ENCODE measurements around the gene SYT1. TPM values are rescaled to one million over a fixed set of nuclear protein-coding genes. Genes with fewer than 3 reads are reported as not detected.

Gene SYT1
- total RNA-seq, 1 donor from 2014 or later = 13.0 TPM

DNA sequence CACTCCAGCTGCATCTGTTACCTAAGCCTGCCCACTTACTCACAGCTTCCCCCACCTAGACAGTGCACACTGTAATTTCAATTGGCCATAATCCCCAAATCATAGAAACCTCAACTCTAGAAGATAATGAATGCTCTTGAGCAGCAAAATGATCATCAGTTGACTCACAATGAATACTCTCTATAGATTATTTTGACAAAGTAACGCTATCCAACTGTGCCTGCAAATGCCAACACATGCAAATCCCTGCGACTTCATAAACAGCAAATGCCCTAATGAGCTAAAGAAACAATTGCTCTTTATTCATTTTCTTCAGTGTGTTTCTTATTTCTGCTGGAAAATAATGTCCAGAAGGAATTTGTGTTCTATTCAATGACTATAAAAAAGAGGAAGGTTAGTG, 506.7 kb downstream of the SYT1 start:
- no peaks in the 10 kb centered on the region for H3K27me3 Mint-ChIP-seq (ENCODE audit: unreplicated experiment)
- H3K4me3 Mint-ChIP-seq (ENCODE audit: unreplicated experiment) = no peak overlapping the region
- no peaks in the 10 kb centered on the region for H3K9me3 Mint-ChIP-seq (ENCODE audit: unreplicated experiment)
- DNase-seq (ENCODE audit: low spot score) = no peak
- no peaks in the 10 kb centered on the region for H3K36me3 Mint-ChIP-seq (ENCODE audit: low read depth, unreplicated experiment)
- H3K27ac Mint-ChIP-seq (ENCODE audit: unreplicated experiment) = no peak overlapping the region
- H3K4me1 Mint-ChIP-seq (ENCODE audit: unreplicated experiment) = peaks cover 16% of the 10 kb centered on the region
- TF ChIP-seq, protein P1, sequence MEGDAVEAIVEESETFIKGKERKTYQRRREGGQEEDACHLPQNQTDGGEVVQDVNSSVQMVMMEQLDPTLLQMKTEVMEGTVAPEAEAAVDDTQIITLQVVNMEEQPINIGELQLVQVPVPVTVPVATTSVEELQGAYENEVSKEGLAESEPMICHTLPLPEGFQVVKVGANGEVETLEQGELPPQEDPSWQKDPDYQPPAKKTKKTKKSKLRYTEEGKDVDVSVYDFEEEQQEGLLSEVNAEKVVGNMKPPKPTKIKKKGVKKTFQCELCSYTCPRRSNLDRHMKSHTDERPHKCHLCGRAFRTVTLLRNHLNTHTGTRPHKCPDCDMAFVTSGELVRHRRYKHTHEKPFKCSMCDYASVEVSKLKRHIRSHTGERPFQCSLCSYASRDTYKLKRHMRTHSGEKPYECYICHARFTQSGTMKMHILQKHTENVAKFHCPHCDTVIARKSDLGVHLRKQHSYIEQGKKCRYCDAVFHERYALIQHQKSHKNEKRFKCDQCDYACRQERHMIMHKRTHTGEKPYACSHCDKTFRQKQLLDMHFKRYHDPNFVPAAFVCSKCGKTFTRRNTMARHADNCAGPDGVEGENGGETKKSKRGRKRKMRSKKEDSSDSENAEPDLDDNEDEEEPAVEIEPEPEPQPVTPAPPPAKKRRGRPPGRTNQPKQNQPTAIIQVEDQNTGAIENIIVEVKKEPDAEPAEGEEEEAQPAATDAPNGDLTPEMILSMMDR (IDR thresholded peaks at IDR 0.05; ENCODE audit: unreplicated experiment) = no peak

DNA sequence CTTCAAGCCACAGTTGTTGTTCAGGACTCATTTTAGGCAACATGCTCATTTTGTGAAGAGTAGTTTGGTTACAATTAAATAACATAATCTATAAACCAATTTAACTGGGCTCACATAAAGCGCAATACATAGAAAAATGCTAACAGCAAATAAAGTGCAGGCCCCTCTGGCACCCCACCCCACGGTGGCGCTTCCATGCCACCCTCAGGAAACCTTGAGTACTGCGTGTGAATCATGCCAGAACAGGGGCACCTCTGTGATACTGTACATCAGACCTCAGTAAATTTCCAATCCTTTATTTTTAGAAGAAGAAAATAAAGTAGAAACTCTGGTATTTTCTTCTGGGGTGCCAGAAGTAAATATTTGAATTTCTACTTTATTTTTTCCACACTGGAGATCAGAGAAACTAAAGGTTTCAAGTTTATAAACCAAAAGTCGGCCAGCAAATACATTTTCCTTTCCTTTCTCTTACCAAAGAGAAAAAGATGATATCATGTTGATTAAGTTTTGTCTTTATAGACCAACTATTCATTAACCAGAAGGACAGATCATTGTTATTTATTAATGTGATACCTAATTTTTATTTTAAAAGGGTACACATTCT, 509.4 kb downstream of the SYT1 start:
- peak; percentile 77 for DNase-seq (ENCODE audit: low spot score)
- no peaks in the 10 kb centered on the region for H3K36me3 Mint-ChIP-seq (ENCODE audit: low read depth, unreplicated experiment)
- H3K9me3 Mint-ChIP-seq (ENCODE audit: unreplicated experiment) = no peaks in the 10 kb centered on the region
- H3K4me3 Mint-ChIP-seq (ENCODE audit: unreplicated experiment) = no peak overlapping the region
- TF ChIP-seq, protein P1 (IDR thresholded peaks at IDR 0.05; ENCODE audit: unreplicated experiment) = peak; percentile 76
- no peak overlapping the region for H3K27ac Mint-ChIP-seq (ENCODE audit: unreplicated experiment)
- peaks cover 2% of the 10 kb centered on the region for H3K27me3 Mint-ChIP-seq (ENCODE audit: unreplicated experiment)
- peaks cover 16% of the 10 kb centered on the region for H3K4me1 Mint-ChIP-seq (ENCODE audit: unreplicated experiment)

DNA sequence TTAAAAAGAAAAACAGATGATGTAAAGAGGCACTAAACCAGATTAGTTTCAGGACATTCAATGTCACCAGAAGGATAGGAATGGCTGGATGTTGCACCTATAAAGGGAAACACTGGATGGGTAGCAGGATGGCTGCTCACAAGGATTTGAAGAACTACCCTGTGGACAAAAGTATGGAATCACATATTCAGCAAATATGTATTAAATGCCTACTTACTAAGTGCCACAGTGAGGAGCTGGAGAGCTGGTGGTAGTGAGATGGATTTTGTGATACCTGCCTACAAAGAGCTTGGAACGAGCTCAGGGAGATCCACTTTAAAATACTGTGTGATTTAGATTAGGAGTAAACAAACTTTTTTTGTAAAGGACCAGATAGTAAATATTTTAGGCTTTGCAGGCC, 510.0 kb downstream of the SYT1 start:
- Mint-ChIP-seq H3K4me1 (ENCODE audit: unreplicated experiment) (peaks cover 16% of the 10 kb centered on the region), H3K4me3 (ENCODE audit: unreplicated experiment) (no peak overlapping the region), H3K9me3 (ENCODE audit: unreplicated experiment) (no peaks in the 10 kb centered on the region), H3K27me3 (ENCODE audit: unreplicated experiment) (peaks cover 2% of the 10 kb centered on the region), H3K27ac (ENCODE audit: unreplicated experiment) (no peak overlapping the region), H3K36me3 (ENCODE audit: low read depth, unreplicated experiment) (no peaks in the 10 kb centered on the region)
- TF ChIP-seq, protein P1 (IDR thresholded peaks at IDR 0.05; ENCODE audit: unreplicated experiment) = no peak
- no peak for DNase-seq (ENCODE audit: low spot score)

DNA sequence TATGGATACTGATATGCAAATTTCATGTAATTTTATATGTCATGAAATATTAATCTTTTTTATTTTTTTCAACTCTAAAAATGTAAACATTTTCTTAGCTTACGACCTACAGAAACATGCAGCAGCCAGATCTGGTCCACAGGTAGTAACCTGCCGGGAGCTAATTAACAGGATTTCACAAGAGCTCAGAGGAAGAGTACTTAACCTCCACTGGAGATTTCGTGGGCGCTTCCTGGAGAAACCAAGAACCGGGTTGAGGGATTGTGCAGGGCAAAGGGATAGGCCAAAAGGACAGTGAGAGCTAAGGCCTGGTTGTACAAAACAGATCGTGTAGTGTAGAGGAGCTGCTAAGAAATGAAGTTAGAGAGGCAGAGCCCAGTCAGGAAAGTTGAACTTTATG, 510.5 kb downstream of the SYT1 start:
- peaks cover 2% of the 10 kb centered on the region for H3K27me3 Mint-ChIP-seq (ENCODE audit: unreplicated experiment)
- TF ChIP-seq, protein P1 (IDR thresholded peaks at IDR 0.05; ENCODE audit: unreplicated experiment) = no peak
- H3K4me1 Mint-ChIP-seq (ENCODE audit: unreplicated experiment) = peaks cover 16% of the 10 kb centered on the region
- no peak for DNase-seq (ENCODE audit: low spot score)
- no peaks in the 10 kb centered on the region for H3K9me3 Mint-ChIP-seq (ENCODE audit: unreplicated experiment)
- no peaks in the 10 kb centered on the region for H3K36me3 Mint-ChIP-seq (ENCODE audit: low read depth, unreplicated experiment)
- no peak overlapping the region for H3K27ac Mint-ChIP-seq (ENCODE audit: unreplicated experiment)
- no peak overlapping the region for H3K4me3 Mint-ChIP-seq (ENCODE audit: unreplicated experiment)

DNA sequence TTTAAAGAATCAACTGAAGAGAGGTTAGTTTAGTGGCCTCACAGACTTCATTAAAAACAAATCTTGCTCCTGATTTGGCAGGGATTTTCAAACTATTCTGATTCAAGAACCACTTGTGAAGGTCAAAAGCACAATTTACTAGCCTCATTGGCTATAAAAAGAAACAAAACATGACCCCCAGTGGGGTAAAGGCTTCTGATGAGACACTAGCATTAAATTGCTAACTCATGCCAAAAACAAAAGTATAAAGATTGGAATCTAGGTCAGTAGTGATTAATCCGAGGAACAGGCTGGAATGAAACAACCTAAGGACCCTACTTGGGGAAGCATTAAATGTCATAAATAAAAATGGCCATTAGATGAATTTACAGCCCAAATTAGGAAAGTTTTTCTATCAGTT, 513.9 kb downstream of the SYT1 start:
- Mint-ChIP-seq H3K27me3 (ENCODE audit: unreplicated experiment) (peaks cover 2% of the 10 kb centered on the region), H3K27ac (ENCODE audit: unreplicated experiment) (no peak overlapping the region), H3K4me3 (ENCODE audit: unreplicated experiment) (no peak overlapping the region), H3K4me1 (ENCODE audit: unreplicated experiment) (peaks cover 21% of the 10 kb centered on the region), H3K36me3 (ENCODE audit: low read depth, unreplicated experiment) (no peaks in the 10 kb centered on the region), H3K9me3 (ENCODE audit: unreplicated experiment) (no peaks in the 10 kb centered on the region)
- no peak for DNase-seq (ENCODE audit: low spot score)
- TF ChIP-seq, protein P1 (IDR thresholded peaks at IDR 0.05; ENCODE audit: unreplicated experiment) = no peak
